Measurements from ENCODE around the gene EIF5.
A peak's percentile ranks its signal among the peaks of the same experiment; 100 is the strongest.

EIF5 gene

DNA sequence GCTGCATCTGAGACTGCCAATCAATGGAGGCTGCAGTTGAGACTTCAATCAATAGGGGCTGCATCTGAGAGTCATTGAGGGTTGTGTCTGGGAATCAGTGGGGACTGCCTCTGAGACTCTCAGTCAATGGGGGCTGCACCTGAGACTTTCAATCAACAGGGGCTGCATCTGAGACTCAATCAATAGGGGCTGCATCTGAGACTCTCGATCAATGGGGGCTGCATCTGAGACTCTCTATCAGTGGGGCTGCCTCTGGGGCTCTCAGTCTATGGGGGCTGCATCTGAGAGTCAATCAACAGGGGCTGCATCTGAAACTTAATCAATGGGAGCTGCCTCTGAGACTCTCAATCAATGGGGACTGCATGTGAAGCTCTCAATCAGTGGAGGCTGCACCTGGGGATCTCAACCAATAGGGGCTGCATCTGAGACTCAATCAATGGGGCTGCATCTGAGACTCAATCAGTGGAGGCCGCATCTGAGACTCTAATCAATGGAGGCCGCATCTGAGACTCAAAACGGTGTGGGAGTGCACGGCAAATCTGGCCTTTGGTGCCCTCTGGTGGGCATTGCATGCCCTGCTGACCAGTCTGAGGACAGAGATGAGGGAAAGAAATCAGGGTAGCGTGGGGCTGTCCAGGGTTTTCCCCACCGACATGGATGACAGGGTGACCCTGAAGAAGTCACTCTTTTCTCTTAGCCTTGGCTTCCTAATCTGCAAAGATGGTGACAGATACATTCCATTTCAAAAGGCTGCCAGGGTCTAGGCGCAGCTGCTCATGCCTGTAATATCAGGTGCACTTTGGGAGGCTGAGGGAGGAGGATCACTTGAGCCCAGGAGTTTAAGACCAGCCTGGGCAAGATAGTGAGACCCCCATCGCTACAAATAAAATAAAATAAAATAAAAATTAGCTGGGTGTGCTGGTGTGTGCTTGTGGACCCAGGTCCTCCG is 41.3 kb upstream of the EIF5 start:
- Histone ChIP-seq H3K36me3 (ENCODE audit: control insufficient read depth in 2 of 2, insufficient read depth in 1 of 2, low read length in 2 of 2) (no peaks in the 10 kb centered on the region), H3K27ac (ENCODE audit: extremely low read depth, low read depth, low read length) (no peak overlapping the region), H3K4me1 (ENCODE audit: control insufficient read depth, insufficient read depth, low read length) (no peaks in the 10 kb centered on the region), H3K9me3 (ENCODE audit: control insufficient read depth, insufficient read depth, low read depth, low read length) (no peaks in the 10 kb centered on the region), H3K4me3 (ENCODE audit: low read depth, low read length) (no peak overlapping the region)
- POLR2A ChIA-PET = no interaction called here
- CTCF ChIA-PET = interaction anchor here (0.5 to 6.0 kb wide), 29 partner anchors 9 to 1924 kb away, joined by 3 to 74 read pairs (median 5); no protein-coding TSS in a partner anchor
- TF ChIP-seq, protein P1, sequence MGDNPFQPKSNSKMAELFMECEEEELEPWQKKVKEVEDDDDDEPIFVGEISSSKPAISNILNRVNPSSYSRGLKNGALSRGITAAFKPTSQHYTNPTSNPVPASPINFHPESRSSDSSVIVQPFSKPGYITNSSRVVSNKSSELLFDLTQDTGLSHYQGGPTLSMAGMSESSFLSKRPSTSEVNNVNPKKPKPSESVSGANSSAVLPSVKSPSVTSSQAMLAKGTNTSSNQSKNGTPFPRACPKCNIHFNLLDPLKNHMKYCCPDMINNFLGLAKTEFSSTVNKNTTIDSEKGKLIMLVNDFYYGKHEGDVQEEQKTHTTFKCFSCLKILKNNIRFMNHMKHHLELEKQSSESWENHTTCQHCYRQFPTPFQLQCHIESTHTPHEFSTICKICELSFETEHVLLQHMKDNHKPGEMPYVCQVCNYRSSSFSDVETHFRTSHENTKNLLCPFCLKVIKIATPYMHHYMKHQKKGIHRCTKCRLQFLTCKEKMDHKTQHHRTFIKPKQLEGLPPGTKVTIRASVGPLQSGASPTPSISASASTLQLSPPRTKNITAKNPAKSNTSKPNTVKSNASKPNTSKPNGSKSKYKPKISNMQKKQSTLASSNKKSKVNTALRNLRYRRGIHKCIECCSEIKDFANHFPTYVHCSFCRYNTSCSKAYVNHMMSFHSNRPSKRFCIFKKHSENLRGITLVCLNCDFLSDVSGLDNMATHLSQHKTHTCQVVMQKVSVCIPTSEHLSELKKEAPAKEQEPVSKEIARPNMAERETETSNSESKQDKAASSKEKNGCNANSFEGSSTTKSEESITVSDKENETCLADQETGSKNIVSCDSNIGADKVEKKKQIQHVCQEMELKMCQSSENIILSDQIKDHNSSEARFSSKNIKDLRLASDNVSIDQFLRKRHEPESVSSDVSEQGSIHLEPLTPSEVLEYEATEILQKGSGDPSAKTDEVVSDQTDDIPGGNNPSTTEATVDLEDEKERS (tag by site-specific recombination; IDR thresholded peaks at IDR 0.05) = no peak
- peak; percentile 52; the same call in 1 of the 2 replicates for TF ChIP-seq ZNF2 (tag by site-specific recombination; IDR thresholded peaks at IDR 0.05)
- TF ChIP-seq, protein P2, sequence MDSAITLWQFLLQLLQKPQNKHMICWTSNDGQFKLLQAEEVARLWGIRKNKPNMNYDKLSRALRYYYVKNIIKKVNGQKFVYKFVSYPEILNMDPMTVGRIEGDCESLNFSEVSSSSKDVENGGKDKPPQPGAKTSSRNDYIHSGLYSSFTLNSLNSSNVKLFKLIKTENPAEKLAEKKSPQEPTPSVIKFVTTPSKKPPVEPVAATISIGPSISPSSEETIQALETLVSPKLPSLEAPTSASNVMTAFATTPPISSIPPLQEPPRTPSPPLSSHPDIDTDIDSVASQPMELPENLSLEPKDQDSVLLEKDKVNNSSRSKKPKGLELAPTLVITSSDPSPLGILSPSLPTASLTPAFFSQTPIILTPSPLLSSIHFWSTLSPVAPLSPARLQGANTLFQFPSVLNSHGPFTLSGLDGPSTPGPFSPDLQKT (IDR thresholded peaks at IDR 0.05; ENCODE audit: borderline replicate concordance, low read depth, low read length) = no peak
- TF ChIP-seq, protein P3, sequence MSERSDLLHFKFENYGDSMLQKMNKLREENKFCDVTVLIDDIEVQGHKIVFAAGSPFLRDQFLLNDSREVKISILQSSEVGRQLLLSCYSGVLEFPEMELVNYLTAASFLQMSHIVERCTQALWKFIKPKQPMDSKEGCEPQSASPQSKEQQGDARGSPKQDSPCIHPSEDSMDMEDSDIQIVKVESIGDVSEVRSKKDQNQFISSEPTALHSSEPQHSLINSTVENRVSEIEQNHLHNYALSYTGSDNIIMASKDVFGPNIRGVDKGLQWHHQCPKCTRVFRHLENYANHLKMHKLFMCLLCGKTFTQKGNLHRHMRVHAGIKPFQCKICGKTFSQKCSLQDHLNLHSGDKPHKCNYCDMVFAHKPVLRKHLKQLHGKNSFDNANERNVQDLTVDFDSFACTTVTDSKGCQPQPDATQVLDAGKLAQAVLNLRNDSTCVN (tag by site-specific recombination; optimal IDR thresholded peaks at IDR 0.05) = no peak
- no peak for TF ChIP-seq ZNF544 (tag by site-specific recombination; IDR thresholded peaks at IDR 0.05)
- no peak for TF ChIP-seq IKZF3 (tag by site-specific recombination; IDR thresholded peaks at IDR 0.05)
- no peak for TF ChIP-seq ZSCAN23 (tag by site-specific recombination; IDR thresholded peaks at IDR 0.05)
- TF ChIP-seq KLF8 (tag by site-specific recombination; IDR thresholded peaks at IDR 0.05) = peak; percentile 44; the same call in 1 of the 2 replicates
- TF ChIP-seq, protein P4, sequence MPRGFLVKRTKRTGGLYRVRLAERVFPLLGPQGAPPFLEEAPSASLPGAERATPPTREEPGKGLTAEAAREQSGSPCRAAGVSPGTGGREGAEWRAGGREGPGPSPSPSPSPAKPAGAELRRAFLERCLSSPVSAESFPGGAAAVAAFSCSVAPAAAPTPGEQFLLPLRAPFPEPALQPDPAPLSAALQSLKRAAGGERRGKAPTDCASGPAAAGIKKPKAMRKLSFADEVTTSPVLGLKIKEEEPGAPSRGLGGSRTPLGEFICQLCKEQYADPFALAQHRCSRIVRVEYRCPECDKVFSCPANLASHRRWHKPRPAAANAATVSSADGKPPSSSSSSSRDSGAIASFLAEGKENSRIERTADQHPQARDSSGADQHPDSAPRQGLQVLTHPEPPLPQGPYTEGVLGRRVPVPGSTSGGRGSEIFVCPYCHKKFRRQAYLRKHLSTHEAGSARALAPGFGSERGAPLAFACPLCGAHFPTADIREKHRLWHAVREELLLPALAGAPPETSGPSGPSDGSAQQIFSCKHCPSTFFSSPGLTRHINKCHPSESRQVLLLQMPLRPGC (tag by site-specific recombination; IDR thresholded peaks at IDR 0.05) = no peak
- TF ChIP-seq ZNF596 (tag by site-specific recombination; IDR thresholded peaks at IDR 0.05) = no peak
- TF ChIP-seq ZNF529 (tag by site-specific recombination; IDR thresholded peaks at IDR 0.05; ENCODE audit: insufficient replicate concordance) = no peak
- TF ChIP-seq ZNF514 (tag by site-specific recombination; IDR thresholded peaks at IDR 0.05) = no peak
- no peak for TF ChIP-seq ZFP69B (tag by site-specific recombination; IDR thresholded peaks at IDR 0.05)
- no peak for TF ChIP-seq ZNF624 (tag by site-specific recombination; IDR thresholded peaks at IDR 0.05)
- TF ChIP-seq ZNF155 (tag by site-specific recombination; IDR thresholded peaks at IDR 0.05) = no peak
- TF ChIP-seq FEZF1 (tag by site-specific recombination; IDR thresholded peaks at IDR 0.05) = no peak
- TF ChIP-seq MYNN (tag by site-specific recombination; IDR thresholded peaks at IDR 0.05; ENCODE audit: borderline replicate concordance) = no peak
- peak; percentile 95 for TF ChIP-seq ZNF654 (tag by site-specific recombination; IDR thresholded peaks at IDR 0.05; ENCODE audit: low read depth)
- no peak for TF ChIP-seq ZNF184 (tag by site-specific recombination; IDR thresholded peaks at IDR 0.05)
- TF ChIP-seq, protein P5, sequence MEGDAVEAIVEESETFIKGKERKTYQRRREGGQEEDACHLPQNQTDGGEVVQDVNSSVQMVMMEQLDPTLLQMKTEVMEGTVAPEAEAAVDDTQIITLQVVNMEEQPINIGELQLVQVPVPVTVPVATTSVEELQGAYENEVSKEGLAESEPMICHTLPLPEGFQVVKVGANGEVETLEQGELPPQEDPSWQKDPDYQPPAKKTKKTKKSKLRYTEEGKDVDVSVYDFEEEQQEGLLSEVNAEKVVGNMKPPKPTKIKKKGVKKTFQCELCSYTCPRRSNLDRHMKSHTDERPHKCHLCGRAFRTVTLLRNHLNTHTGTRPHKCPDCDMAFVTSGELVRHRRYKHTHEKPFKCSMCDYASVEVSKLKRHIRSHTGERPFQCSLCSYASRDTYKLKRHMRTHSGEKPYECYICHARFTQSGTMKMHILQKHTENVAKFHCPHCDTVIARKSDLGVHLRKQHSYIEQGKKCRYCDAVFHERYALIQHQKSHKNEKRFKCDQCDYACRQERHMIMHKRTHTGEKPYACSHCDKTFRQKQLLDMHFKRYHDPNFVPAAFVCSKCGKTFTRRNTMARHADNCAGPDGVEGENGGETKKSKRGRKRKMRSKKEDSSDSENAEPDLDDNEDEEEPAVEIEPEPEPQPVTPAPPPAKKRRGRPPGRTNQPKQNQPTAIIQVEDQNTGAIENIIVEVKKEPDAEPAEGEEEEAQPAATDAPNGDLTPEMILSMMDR (tag by site-specific recombination; IDR thresholded peaks at IDR 0.05) = peak; percentile 89
- no peak for TF ChIP-seq ZNF501 (tag by site-specific recombination; IDR thresholded peaks at IDR 0.05)
- TF ChIP-seq, protein P6, sequence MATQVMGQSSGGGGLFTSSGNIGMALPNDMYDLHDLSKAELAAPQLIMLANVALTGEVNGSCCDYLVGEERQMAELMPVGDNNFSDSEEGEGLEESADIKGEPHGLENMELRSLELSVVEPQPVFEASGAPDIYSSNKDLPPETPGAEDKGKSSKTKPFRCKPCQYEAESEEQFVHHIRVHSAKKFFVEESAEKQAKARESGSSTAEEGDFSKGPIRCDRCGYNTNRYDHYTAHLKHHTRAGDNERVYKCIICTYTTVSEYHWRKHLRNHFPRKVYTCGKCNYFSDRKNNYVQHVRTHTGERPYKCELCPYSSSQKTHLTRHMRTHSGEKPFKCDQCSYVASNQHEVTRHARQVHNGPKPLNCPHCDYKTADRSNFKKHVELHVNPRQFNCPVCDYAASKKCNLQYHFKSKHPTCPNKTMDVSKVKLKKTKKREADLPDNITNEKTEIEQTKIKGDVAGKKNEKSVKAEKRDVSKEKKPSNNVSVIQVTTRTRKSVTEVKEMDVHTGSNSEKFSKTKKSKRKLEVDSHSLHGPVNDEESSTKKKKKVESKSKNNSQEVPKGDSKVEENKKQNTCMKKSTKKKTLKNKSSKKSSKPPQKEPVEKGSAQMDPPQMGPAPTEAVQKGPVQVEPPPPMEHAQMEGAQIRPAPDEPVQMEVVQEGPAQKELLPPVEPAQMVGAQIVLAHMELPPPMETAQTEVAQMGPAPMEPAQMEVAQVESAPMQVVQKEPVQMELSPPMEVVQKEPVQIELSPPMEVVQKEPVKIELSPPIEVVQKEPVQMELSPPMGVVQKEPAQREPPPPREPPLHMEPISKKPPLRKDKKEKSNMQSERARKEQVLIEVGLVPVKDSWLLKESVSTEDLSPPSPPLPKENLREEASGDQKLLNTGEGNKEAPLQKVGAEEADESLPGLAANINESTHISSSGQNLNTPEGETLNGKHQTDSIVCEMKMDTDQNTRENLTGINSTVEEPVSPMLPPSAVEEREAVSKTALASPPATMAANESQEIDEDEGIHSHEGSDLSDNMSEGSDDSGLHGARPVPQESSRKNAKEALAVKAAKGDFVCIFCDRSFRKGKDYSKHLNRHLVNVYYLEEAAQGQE (tag by site-specific recombination; IDR thresholded peaks at IDR 0.05) = no peak
- TF ChIP-seq, protein P7, sequence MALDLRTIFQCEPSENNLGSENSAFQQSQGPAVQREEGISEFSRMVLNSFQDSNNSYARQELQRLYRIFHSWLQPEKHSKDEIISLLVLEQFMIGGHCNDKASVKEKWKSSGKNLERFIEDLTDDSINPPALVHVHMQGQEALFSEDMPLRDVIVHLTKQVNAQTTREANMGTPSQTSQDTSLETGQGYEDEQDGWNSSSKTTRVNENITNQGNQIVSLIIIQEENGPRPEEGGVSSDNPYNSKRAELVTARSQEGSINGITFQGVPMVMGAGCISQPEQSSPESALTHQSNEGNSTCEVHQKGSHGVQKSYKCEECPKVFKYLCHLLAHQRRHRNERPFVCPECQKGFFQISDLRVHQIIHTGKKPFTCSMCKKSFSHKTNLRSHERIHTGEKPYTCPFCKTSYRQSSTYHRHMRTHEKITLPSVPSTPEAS (tag by site-specific recombination; IDR thresholded peaks at IDR 0.05) = 0 out of 2 replicates have a peak, but pooled peaks have one; percentile 14
